SK-N-SH treated with all-trans-retinoic acid at 6 μM for 48 hours (cell line): ENCODE data around the gene PDZD2.

ENCODE experiments used
- ARNTL ChIP-seq: fragments of 450-650 bp; formaldehyde crosslinking; IDR thresholded peaks from 2 replicates; pipeline ENCODE4 v1.5.0; 2020; ENCODE audit warnings: low read depth, mild to moderate bottlenecking, moderate library complexity, borderline replicate concordance
- ESRRG ChIP-seq: fragments of 250-450 bp; sonication (Bioruptor Pico); IDR thresholded peaks from 2 replicates; pipeline ENCODE4 v1.6.1; 2021; ENCODE audit warnings: mild to moderate bottlenecking
- ISL1 ChIP-seq: fragments of 250-450 bp; sonication (Bioruptor Pico); IDR thresholded peaks from 2 replicates; pipeline ENCODE4 v2.1.2; 2022; ENCODE audit warnings: mild to moderate bottlenecking, moderate library complexity
- OSR1 ChIP-seq: fragments of 250-450 bp; sonication (Bioruptor Pico); IDR thresholded peaks from 2 replicates; pipeline ENCODE4 v1.8.0; 2022; ENCODE audit warnings: moderate library complexity, mild to moderate bottlenecking, inconsistent platforms
- PPARA ChIP-seq: fragments of 250-450 bp; sonication (Bioruptor Pico); IDR thresholded peaks from 2 replicates; pipeline ENCODE4 v1.5.0; 2020; ENCODE audit warnings: mild to moderate bottlenecking, borderline replicate concordance
- RARB ChIP-seq: fragments of 250-450 bp; sonication (Bioruptor Pico); IDR thresholded peaks from 2 replicates; pipeline ENCODE4 v1.8.0; 2021; ENCODE audit warnings: mild to moderate bottlenecking, moderate library complexity
- TCF4 ChIP-seq: fragments of 250-450 bp; sonication (Bioruptor Pico); IDR thresholded peaks from 2 replicates; pipeline ENCODE4 v1.8.0; 2021; ENCODE audit warnings: mild to moderate bottlenecking, moderate library complexity, borderline replicate concordance
- ZFP3 ChIP-seq: fragments of 250-450 bp; sonication (Bioruptor Pico); IDR thresholded peaks from 2 replicates; pipeline ENCODE4 v1.5.0; 2020; ENCODE audit warnings: mild to moderate bottlenecking, moderate library complexity
- ZFP30 ChIP-seq: fragments of 450-650 bp; formaldehyde crosslinking; IDR thresholded peaks from 2 replicates; pipeline ENCODE4 v1.5.0; 2022; ENCODE audit warnings: mild to moderate bottlenecking, moderate library complexity
- ZNF565 ChIP-seq: fragments of 450-650 bp; formaldehyde crosslinking; conservative IDR thresholded peaks from 2 replicates; pipeline ENCODE4 v1.5.0; 2020; ENCODE audit warnings: low read depth, mild to moderate bottlenecking, moderate library complexity
- ZNF70 ChIP-seq: fragments of 450-650 bp; formaldehyde crosslinking; IDR thresholded peaks from 2 replicates; pipeline ENCODE4 v1.5.0; 2020; ENCODE audit warnings: mild to moderate bottlenecking, moderate library complexity
- TF ChIP-seq, protein P1 (sequence below): fragments of 250-450 bp; sonication (Bioruptor Pico); IDR thresholded peaks from 2 replicates; pipeline ENCODE4 v1.5.1; 2021; ENCODE audit warnings: mild to moderate bottlenecking, moderate library complexity
- TF ChIP-seq, protein P2 (sequence below): fragments of 250-450 bp; sonication (Bioruptor Pico); IDR thresholded peaks from 2 replicates; pipeline ENCODE4 v1.5.1; 2020; ENCODE audit warnings: low read depth, mild to moderate bottlenecking, moderate library complexity
- TF ChIP-seq, protein P3 (sequence below): fragments of 250-450 bp; sonication (Bioruptor Pico); IDR thresholded peaks from 2 replicates; pipeline ENCODE4 v1.8.0; 2020; ENCODE audit warnings: mild to moderate bottlenecking, moderate library complexity, borderline replicate concordance

DNA sequence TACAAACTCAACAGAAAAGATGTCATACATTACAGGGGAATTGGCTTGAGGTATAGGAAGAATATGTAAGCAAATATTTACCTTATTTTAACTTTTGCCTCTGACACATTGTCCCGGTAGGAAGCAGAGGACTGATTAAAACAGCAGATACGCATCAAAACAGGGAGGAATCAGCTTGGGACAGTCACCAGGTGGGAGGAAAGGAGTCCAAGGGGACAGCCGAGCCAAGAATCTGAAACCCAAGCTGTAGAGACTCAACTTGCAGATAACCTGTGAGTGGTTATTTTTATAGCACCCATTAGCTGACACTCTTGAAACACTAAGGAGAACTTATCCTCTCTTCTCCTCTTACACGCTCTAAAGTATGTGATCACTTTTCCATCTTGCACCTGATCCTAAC lies 22.3 kb downstream of the PDZD2 start:
- TF ChIP-seq ZFP30 (no peak), ZFP3 (CRISPR knock-in tag) (no peak), RARB (CRISPR knock-in tag) (no peak), TCF4 (no peak), OSR1 (no peak), ESRRG (CRISPR knock-in tag) (no peak), ARNTL (no peak), ISL1 (CRISPR knock-in tag) (no peak), PPARA (CRISPR knock-in tag) (no peak), ZNF70 (CRISPR knock-in tag) (no peak), ZNF565 (CRISPR knock-in tag) (no peak)
- TF ChIP-seq, protein P1, sequence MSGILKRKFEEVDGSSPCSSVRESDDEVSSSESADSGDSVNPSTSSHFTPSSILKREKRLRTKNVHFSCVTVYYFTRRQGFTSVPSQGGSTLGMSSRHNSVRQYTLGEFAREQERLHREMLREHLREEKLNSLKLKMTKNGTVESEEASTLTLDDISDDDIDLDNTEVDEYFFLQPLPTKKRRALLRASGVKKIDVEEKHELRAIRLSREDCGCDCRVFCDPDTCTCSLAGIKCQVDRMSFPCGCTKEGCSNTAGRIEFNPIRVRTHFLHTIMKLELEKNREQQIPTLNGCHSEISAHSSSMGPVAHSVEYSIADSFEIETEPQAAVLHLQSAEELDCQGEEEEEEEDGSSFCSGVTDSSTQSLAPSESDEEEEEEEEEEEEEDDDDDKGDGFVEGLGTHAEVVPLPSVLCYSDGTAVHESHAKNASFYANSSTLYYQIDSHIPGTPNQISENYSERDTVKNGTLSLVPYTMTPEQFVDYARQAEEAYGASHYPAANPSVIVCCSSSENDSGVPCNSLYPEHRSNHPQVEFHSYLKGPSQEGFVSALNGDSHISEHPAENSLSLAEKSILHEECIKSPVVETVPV (CRISPR knock-in tag) = no peak
- TF ChIP-seq, protein P2, sequence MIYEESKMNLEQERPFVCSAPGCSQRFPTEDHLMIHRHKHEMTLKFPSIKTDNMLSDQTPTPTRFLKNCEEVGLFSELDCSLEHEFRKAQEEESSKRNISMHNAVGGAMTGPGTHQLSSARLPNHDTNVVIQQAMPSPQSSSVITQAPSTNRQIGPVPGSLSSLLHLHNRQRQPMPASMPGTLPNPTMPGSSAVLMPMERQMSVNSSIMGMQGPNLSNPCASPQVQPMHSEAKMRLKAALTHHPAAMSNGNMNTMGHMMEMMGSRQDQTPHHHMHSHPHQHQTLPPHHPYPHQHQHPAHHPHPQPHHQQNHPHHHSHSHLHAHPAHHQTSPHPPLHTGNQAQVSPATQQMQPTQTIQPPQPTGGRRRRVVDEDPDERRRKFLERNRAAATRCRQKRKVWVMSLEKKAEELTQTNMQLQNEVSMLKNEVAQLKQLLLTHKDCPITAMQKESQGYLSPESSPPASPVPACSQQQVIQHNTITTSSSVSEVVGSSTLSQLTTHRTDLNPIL = no peak
- TF ChIP-seq, protein P3, sequence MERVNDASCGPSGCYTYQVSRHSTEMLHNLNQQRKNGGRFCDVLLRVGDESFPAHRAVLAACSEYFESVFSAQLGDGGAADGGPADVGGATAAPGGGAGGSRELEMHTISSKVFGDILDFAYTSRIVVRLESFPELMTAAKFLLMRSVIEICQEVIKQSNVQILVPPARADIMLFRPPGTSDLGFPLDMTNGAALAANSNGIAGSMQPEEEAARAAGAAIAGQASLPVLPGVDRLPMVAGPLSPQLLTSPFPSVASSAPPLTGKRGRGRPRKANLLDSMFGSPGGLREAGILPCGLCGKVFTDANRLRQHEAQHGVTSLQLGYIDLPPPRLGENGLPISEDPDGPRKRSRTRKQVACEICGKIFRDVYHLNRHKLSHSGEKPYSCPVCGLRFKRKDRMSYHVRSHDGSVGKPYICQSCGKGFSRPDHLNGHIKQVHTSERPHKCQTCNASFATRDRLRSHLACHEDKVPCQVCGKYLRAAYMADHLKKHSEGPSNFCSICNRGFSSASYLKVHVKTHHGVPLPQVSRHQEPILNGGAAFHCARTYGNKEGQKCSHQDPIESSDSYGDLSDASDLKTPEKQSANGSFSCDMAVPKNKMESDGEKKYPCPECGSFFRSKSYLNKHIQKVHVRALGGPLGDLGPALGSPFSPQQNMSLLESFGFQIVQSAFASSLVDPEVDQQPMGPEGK (CRISPR knock-in tag) = no peak
